Left ventricle myocardium inferior (tissue), 1 donor: Measurements from ENCODE around the gene MTA3. TPM values are rescaled to one million over a fixed set of nuclear protein-coding genes. Genes with fewer than 3 reads are reported as not detected.

Source experiments
- DNase-seq: peaks from one replicate; pipeline ENCODE4 v3.0.0-alpha.2; 2020
- H3K27ac ChIP-seq: fragments of 200-600 bp; replicated peaks from 2 replicates; pipeline ENCODE4 v1.8.0; 2021
- H3K27me3 ChIP-seq: fragments of 200-600 bp; 2 replicates; pipeline ENCODE4 v1.8.0; 2021; ENCODE audit warnings: low read depth
- H3K36me3 ChIP-seq: fragments of 200-600 bp; 2 replicates; pipeline ENCODE4 v1.8.0; 2021
- H3K4me1 ChIP-seq: fragments of 200-600 bp; 2 replicates; pipeline ENCODE4 v1.8.0; 2021
- H3K4me3 ChIP-seq: fragments of 200-600 bp; 2 replicates; pipeline ENCODE4 v1.8.0; 2021; ENCODE audit warnings: mild to moderate bottlenecking, moderate library complexity
- H3K9me3 ChIP-seq: fragments of 200-600 bp; replicated peaks from 2 replicates; pipeline ENCODE4 v1.8.0; 2021
- intact Hi-C: fragments of 100-400 bp; cut with micrococcal nuclease; formaldehyde crosslinking; loops from one replicate; pipeline ENCODE4 v1.11.0; 2022
- total RNA-seq: library from RNA; stranded (reverse); fragmentation: NEBNext Ultra II Directional; extraction: Animal tissue kit (Norgen Biotek cat#: 25700); gene quantifications from one replicate; pipeline ENCODE4 v1.2.1, GENCODE V29; 2021
- TF ChIP-seq, protein P1 (sequence below): fragments of 200-600 bp; IDR thresholded peaks from 2 replicates; pipeline ENCODE4 v1.8.0; 2021; ENCODE audit warnings: antibody characterized with exemption, mild to moderate bottlenecking, borderline replicate concordance
- donor health status: DM: no; HTN: yes; CAD: no; lungs with severe emphysema.

Gene MTA3
- total RNA-seq, 1 donor from 2014 or later = 18.1 TPM

GRCh38 chr2:42756150-42756775, 187.8 kb downstream of the MTA3 start:
- H3K4me3 ChIP-seq = no peak overlapping the region
- intact Hi-C loops = no loop called here
- no peaks in the 10 kb centered on the region for H3K9me3 ChIP-seq
- DNase-seq = no peak
- TF ChIP-seq, protein P1, sequence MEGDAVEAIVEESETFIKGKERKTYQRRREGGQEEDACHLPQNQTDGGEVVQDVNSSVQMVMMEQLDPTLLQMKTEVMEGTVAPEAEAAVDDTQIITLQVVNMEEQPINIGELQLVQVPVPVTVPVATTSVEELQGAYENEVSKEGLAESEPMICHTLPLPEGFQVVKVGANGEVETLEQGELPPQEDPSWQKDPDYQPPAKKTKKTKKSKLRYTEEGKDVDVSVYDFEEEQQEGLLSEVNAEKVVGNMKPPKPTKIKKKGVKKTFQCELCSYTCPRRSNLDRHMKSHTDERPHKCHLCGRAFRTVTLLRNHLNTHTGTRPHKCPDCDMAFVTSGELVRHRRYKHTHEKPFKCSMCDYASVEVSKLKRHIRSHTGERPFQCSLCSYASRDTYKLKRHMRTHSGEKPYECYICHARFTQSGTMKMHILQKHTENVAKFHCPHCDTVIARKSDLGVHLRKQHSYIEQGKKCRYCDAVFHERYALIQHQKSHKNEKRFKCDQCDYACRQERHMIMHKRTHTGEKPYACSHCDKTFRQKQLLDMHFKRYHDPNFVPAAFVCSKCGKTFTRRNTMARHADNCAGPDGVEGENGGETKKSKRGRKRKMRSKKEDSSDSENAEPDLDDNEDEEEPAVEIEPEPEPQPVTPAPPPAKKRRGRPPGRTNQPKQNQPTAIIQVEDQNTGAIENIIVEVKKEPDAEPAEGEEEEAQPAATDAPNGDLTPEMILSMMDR = no peak
- H3K27me3 ChIP-seq = no peaks in the 10 kb centered on the region
- peaks cover 5% of the 10 kb centered on the region for H3K36me3 ChIP-seq
- peaks cover 28% of the 10 kb centered on the region for H3K4me1 ChIP-seq
- no peak overlapping the region for H3K27ac ChIP-seq

- TF ChIP-seq, protein P1 = no peak
- H3K4me3 ChIP-seq = no peak overlapping the region
- no peak overlapping the region for H3K27ac ChIP-seq
- no peak for DNase-seq
- peaks cover 28% of the 10 kb centered on the region for H3K4me1 ChIP-seq
- H3K9me3 ChIP-seq = no peaks in the 10 kb centered on the region
- no peaks in the 10 kb centered on the region for H3K27me3 ChIP-seq
- intact Hi-C loops = no loop called here
- H3K36me3 ChIP-seq = peaks cover 5% of the 10 kb centered on the region
These were observed 188.6 kb downstream of the MTA3 start for GRCh38 chr2:42756966-42757513.

DNA sequence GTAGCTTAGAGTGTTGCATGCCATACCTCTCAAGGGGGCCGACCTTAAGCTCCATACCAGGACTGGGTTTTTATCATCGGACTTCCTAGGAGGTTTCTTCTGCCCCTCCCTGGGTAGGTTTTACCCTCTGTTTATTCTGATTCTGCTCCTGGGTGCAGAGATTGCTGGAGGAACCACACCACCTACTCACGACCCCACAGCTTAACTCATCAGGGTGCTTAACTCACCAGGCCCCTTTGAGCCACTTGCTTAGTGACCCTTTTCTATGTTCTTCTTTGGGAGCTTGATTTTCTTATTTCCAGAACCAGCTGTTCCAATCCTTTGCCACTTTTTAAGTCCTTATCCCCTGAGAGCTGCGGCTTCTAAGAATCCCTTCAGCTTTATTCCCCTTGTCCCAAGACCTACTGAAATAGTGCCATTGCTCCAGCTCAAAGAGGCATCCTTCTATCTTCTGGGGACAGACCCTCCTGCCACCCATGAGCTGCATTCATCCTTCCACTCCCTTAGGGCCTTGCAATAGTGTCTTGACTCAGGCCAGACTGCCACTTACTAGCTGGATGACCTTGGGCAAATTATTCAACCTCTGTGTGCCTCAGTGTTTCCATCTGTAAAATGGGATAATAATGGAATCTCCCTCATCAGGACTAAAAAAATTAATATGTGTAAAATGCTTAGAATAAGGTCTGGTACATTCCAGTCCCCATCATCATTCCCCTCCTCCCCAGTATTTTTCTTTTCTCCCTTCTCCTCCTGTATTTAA, 189.7 kb downstream of the MTA3 start:
- H3K27me3 ChIP-seq = no peaks in the 10 kb centered on the region
- intact Hi-C loops = no loop called here
- no peak overlapping the region for H3K4me3 ChIP-seq
- H3K9me3 ChIP-seq = no peaks in the 10 kb centered on the region
- TF ChIP-seq, protein P1 = no peak
- DNase-seq = no peak
- H3K27ac ChIP-seq = no peak overlapping the region
- H3K36me3 ChIP-seq = peaks cover 5% of the 10 kb centered on the region
- peaks cover 25% of the 10 kb centered on the region for H3K4me1 ChIP-seq

DNA sequence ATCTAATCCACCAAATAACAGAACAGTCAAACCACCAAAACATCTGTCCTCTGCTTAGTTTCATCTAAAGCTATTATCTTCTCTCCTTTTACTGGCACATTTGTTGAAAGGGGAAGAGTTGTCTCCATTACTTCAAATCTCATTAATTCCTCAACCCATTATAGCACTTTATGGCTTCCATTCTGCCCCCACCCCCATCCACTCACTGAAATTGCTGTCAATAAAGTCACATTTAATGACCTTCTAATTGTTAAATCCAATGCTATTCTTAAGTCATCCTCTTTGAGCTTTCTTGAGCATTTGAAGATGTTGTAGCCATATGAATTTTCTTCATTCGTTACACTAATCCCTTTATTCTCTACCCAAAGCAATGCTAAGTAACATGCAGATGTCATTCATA, 190.3 kb downstream of the MTA3 start:
- no peaks in the 10 kb centered on the region for H3K9me3 ChIP-seq
- intact Hi-C loops = no loop called here
- no peak overlapping the region for H3K27ac ChIP-seq
- peaks cover 19% of the 10 kb centered on the region for H3K4me1 ChIP-seq
- TF ChIP-seq, protein P1 = no peak
- DNase-seq = no peak
- no peaks in the 10 kb centered on the region for H3K27me3 ChIP-seq
- no peak overlapping the region for H3K4me3 ChIP-seq
- no peaks in the 10 kb centered on the region for H3K36me3 ChIP-seq

- H3K9me3 ChIP-seq = no peaks in the 10 kb centered on the region
- no peaks in the 10 kb centered on the region for H3K27me3 ChIP-seq
- no peaks in the 10 kb centered on the region for H3K4me1 ChIP-seq
- no peak overlapping the region for H3K27ac ChIP-seq
- no peaks in the 10 kb centered on the region for H3K36me3 ChIP-seq
- TF ChIP-seq, protein P1 = no peak
- H3K4me3 ChIP-seq = no peak overlapping the region
- intact Hi-C loops = no loop called here
- no peak for DNase-seq
These were observed 193.1 kb downstream of the MTA3 start for GRCh38 chr2:42761554-42761953.
